Activated CD4-positive, alpha-beta T cell treated with anti-CD3 and anti-CD28 coated beads for 24 hours (primary cell): ENCODE results near the gene BBOF1.
"Not testable (repeated sequence)": the region's sequence is repeated elsewhere in the genome, so short reads cannot be mapped to it uniquely, and the experiment has no call there.

ENCODE experiments used
- DNase-seq, 2 donors: peaks; one replicate each; pipeline ENCODE4 v3.0.0-alpha.2; 2020; ENCODE audit warnings: low read depth in 2 of 2

BBOF1 gene, protein sequence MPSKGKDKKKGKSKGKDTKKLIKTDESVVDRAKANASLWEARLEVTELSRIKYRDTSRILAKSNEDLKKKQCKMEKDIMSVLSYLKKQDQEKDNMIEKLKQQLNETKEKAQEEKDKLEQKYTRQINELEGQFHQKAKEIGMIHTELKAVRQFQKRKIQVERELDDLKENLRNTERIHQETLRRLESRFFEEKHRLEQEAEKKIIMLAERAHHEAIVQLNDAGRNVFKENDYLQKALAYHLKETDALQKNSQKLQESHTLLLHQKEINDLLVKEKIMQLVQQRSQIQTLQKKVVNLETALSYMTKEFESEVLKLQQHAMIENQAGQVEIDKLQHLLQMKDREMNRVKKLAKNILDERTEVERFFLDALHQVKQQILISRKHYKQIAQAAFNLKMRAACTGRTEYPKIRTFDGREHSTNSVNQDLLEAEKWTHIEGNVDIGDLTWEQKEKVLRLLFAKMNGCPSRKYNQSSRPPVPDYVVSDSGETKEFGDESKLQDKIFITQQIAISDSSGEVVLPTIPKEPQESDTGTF

DNA sequence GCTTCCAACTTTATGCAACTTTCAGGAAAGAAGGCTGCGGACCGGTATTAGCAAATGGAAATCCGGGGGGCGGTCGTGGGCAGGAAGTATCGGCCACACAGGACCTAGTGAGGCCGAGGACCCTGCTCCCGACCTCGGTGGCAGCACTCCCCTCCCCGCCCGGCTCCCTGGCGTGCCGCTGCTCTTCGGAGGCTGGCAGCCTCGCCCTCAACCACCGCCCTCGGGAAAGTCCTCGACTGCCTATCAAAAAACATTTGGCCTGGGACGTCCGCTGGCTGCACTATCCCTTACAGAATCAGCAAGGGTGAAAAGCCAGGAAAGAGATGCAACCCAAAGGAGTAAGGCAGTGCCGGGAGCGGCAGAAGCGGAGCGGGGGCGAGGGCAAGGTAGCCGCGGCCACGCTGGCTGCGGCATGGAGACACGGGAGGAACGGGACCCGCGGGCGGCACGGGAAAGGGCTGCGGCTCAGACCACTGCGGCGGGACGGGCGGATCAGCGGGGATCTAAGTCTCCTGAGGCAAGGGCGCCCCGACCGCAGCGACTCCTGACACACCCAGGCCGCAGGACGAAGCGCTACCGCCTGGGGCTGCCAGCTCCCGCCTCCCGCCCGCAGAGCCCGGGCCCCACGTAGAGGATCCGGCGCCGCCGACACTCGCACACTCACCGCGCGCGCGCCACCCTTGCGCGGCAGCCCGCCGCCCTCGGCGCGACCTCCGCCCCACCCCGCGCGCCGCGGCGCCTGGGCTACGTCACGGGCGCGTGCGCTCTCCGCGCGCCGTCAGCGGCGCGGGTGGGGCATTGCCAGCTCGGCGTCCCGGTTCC is at the start of gene BBOF1, which contains the start of gene ENTPD5:
Gene BBOF1 (plus strand): TSS at position 764 of the 822 bp plus-strand sequence. CDS start 130 bp downstream, outside the sequence.
Gene ENTPD5 (minus strand): TSS at position 703 of the 822 bp plus-strand sequence. CDS start 31,186 bp downstream, outside the sequence.
- DNase-seq = peak; percentile 71 to 76

- no peak for DNase-seq
These were observed 45.7 kb upstream of the BBOF1 start for GRCh38 chr14:73973497-73973896.

- no peak for DNase-seq
These were observed 43.0 kb upstream of the BBOF1 start for GRCh38 chr14:73976125-73976524.

GRCh38 chr14:73977896-73978295 is 41.3 kb upstream of the BBOF1 start:
- DNase-seq = no peak

DNA sequence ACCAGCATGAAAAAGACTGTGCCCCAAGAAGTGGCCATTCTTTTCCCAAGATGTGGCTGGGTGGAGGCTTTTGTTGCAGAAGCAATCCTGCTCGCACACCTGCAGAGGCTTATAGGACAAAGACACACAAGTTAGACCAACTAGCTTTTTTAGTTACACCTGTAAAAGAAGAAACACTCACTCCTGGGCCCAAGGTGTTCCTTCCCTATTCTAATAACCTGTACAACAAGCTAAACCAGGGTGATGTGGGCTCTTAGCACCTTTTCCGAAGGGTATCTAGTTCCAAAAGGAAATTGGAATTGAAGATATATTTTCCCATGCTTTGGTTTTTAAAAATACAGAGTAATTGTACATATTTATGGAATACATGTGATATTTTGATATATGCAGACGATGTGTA is 31.1 kb upstream of the BBOF1 start:
- no peak for DNase-seq

- not testable (repeated sequence) for DNase-seq
These were observed 30.5 kb upstream of the BBOF1 start for GRCh38 chr14:73988656-73989055.

GRCh38 chr14:73991092-73991491 is 28.1 kb upstream of the BBOF1 start:
- no peak for DNase-seq

GRCh38 chr14:73994926-73995325 is 24.2 kb upstream of the BBOF1 start:
- DNase-seq = not testable (repeated sequence)

DNA sequence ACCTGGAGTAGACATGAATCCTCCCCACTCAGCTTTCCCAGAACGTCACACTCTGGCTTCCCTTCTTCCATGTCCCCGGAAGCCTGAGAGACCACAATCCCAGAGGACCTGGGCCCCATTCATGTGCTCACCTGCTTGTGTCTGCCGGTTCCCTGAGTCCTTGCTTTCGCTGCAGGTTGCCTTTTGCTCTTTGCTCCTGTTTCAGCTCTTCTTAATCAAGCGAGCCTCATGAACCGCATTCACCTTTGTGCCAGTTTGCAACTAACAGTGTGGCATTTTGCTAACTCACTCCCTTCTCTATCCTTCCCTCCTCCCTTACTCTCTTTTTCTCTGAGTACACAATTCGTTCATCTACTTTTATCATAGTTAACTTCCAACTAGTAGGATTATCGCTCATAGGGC is 23.2 kb upstream of the BBOF1 start:
- DNase-seq = no peak

- no peak for DNase-seq
These were observed 22.4 kb upstream of the BBOF1 start for GRCh38 chr14:73996731-73997107.

GRCh38 chr14:73997108-73997943 is 21.8 kb upstream of the BBOF1 start:
- DNase-seq = no peak

DNA sequence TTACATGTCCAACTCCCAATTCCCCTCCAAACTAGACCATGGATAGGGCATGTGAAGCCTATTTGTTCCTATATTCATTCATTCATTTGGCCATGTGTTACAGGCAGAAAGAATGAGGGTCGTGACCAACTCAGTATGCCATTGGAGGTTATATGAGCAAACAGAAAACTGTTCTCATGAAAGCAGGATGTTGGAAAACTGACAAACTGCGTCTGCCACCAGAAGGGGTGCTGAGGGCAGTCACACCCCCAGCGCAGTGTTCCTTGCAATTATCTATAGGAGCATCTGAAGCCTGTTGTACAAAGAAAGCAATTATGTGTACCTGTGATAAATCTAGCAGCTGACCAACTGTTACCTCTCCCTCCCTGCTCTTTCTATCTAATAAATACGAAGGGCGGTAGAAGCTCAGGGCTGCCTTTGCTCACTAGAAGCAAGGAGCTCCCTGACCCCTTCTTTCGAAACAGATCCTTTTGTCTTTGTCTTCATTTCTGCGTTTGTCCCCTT is 21.2 kb upstream of the BBOF1 start:
- DNase-seq = no peak

DNA sequence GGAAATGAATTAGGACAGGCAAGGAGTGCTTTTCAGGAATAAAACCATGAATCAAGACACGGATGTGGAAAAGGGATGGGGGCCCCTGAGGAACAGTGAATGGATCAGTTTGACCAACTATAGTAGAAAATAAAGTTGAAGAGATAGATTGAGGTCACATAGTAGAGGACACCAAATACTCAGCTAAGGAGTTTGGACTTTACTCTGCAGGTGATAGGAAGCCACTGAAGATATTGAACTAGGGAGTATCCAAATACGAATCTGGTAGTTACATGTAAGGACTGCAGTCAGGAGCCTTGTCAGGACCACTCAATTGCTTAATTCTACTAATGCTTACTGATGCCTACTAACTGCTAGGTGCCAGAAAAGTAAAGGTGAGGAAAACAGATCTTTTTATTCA is 20.4 kb upstream of the BBOF1 start:
- DNase-seq = no peak

GRCh38 chr14:74005664-74006063 is 13.5 kb upstream of the BBOF1 start:
- not testable (repeated sequence) for DNase-seq

- DNase-seq = no peak
These were observed 10.2 kb upstream of the BBOF1 start for GRCh38 chr14:74008843-74009499.

DNA sequence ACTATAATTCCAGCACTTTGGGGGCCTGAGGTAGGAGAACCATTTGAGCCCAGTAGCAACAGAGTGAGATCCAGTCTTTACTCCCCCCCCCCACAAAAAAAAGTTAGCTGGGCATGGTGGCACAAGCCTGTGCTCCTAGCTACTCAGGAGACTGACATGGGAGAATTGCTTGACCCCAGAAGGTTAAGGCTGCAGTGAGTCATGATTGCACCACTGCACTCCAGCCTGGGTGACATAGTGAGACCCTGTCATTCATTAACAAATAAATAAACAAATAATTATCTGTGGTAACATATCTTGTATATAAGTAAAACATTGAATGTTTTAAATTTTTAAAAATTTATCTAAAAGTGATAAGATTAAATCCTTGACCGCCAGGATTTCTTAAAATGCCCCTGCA is 4.8 kb upstream of the BBOF1 start:
- no peak for DNase-seq

DNA sequence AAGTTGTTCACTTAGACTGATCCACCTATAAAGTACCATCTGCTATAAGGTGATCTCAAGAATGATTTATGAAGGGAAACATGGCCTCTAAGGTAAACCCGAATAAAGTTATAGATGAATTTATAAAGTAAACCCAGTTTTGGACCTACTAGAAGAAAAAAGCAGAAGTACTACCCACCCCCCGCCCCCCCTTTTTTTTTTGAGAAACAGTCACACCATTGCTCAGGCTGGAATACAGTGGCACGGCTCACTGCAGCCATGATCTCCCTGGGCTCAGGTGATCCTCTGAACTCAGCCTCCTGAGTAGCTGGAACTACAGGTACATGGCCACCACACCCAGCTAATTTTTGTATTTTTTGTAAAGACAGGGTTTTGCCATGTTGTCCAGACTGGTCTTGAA is 4.0 kb upstream of the BBOF1 start:
- DNase-seq = no peak

- no peak for DNase-seq
These were observed 3.2 kb upstream of the BBOF1 start for GRCh38 chr14:74015963-74016362.

GRCh38 chr14:74018174-74018585 is 969 bp upstream of the BBOF1 start:
- DNase-seq = no peak

DNA sequence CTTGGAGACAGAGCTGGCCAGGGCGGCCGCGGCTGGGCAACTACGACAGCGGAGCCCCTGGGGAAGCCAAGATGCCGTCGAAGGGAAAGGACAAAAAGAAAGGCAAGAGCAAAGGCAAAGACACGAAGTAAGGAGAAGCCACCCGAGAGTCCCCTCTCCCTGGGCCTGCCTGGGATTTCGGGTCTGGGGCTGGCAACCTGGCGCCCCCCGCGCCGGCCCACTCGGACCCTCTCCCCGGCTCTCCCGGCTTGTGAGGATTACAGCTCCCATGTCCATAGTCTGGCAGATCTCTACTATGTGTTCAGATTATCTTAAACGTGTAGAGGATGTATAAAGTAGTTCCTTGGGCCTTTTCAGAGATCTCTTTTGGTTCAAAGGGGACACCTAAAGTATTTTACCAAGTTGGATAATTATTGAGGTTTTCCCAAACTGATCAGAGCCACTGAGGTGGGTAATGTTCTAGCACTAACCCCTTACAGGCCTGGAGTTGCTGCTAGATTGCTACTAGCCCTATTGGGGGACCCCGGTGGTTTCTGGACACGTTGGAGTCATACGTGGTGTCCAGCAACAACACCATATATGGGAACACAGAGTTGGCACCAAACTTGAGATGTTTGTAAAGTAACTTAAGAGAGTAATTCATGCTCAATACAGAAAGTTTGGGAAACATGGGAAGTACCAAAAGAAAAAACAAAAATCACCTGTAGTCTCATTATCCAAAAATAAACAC is 424 bp downstream of the BBOF1 start:
- no peak for DNase-seq
